ENCODE data around the gene TTLL6.

TTLL6 gene

DNA sequence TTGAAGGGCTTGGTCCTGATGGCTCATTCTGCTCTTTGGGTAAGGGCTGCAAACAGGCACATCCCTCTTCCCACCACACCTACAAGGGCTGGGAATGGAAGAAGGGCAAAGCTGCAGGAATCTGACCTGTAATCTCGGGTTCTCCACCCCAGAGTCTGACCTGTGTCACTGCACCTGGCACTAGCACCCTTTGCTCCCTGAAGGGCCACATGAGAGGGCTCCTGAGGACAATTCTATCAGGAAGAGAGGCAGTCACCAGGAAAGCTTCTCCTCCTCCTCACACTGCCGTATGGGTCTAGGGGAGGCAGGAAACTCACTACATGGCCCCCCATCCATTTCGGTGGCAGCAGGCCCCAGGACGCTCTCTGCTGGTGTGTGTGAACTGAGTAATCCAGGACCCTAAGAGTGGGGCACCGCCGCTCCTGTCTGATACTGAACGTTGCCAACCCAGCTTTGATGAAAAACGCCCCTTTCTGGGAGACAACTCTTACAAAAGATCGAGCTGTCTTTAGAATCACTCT, 26.4 kb downstream of the TTLL6 start:
- no peak overlapping the region for H3K27ac ChIP-seq (replicated peaks; ENCODE audit: low read length)
- no peak overlapping the region for H2BK12ac ChIP-seq (ENCODE audit: low read length)
- WGBS, 2 donors (ENCODE audit: extremely low coverage in 2 of 2, insufficient read length in 2 of 2, insufficient replicate concordance in 1 of 2) = no CpG with 5 or more reads among the region's 9 CpGs
- H3K4me1 ChIP-seq (ENCODE audit: control insufficient read depth in 2 of 2, insufficient read depth in 1 of 2, low read depth in 1 of 2, low read length in 2 of 2) = peaks cover 2 to 13% of the 10 kb centered on the region in 2 donors
- no peak for DNase-seq (ENCODE audit: low spot score)
- H3K9ac ChIP-seq (ENCODE audit: low read depth, low read length, poor library complexity) = no peak overlapping the region
- H2AFZ ChIP-seq (ENCODE audit: low read length) = peak overlapping the region; percentile 32
- no peak overlapping the region for H3K4me3 ChIP-seq (ENCODE audit: low read length in 2 of 2)
- H3K36me3 ChIP-seq (replicated peaks in 1 of 2; ENCODE audit: control insufficient read depth in 2 of 2, insufficient read depth in 2 of 2, low read length in 2 of 2) = no peaks in the 10 kb centered on the region
- no peak overlapping the region for H3K23ac ChIP-seq (ENCODE audit: low read depth, low read length, poor library complexity)
- no peaks in the 10 kb centered on the region for H3K9me3 ChIP-seq (replicated peaks in 1 of 2; ENCODE audit: control insufficient read depth in 2 of 2, insufficient read depth in 1 of 2, low read depth in 1 of 2, low read length in 2 of 2)
- peak overlapping the region; percentile 17 for H2AK5ac ChIP-seq (ENCODE audit: low read depth, low read length)
- peak overlapping the region; percentile 73 for H3K18ac ChIP-seq (ENCODE audit: low read length)
- no peak overlapping the region for H4K91ac ChIP-seq (ENCODE audit: low read depth, low read length, poor library complexity)
- H3K4me2 ChIP-seq (ENCODE audit: insufficient read depth, low read length, poor library complexity, severe bottlenecking) = no peak overlapping the region
- no peak overlapping the region for H2BK120ac ChIP-seq (ENCODE audit: low read depth, low read length)
- peaks cover 0 to 66% (median 0%) of the 10 kb centered on the region in 3 experiments for H3K27me3 ChIP-seq (ENCODE audit: control insufficient read depth in 3 of 3, insufficient read depth in 3 of 3, low read depth in 1 of 3, low read length in 3 of 3)
- peak overlapping the region; percentile 32 for H3K14ac ChIP-seq (ENCODE audit: low read length)
- no peak overlapping the region for H2BK5ac ChIP-seq (ENCODE audit: low read length)
- H4K8ac ChIP-seq (ENCODE audit: low read depth, low read length) = no peak overlapping the region
- no peaks in the 10 kb centered on the region for H3K79me1 ChIP-seq (ENCODE audit: low read depth, low read length)
- no peak overlapping the region for H3K4ac ChIP-seq (ENCODE audit: low read length)
- no peak overlapping the region for H2BK15ac ChIP-seq (ENCODE audit: low read length)

DNA sequence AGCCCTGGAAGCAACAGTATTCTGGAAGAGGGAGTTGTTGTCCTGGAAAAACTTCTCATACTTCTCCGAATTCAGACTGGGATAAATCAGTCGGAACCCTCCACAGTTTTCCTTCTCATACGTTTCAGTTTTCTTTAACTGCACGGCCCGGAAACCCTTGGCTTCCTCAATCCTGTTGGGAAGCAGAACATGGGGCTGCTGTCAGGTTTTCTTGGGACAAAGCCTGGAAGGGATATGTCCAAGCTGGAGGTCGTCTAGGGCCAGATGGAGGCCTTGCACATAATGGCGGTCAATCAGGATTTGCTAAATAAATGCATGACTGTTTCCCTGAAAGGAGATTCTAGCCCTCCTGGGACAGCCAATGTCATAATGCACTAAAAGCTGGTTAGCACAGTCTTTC, 29.2 kb downstream of the TTLL6 start:
- H3K23ac ChIP-seq (ENCODE audit: low read depth, low read length, poor library complexity) = no peak overlapping the region
- no peak overlapping the region for H3K18ac ChIP-seq (ENCODE audit: low read length)
- no peak overlapping the region for H3K14ac ChIP-seq (ENCODE audit: low read length)
- H4K8ac ChIP-seq (ENCODE audit: low read depth, low read length) = no peak overlapping the region
- DNase-seq (ENCODE audit: low spot score) = no peak
- no CpG with 5 or more reads among the region's 7 CpGs for WGBS, 2 donors (ENCODE audit: extremely low coverage in 2 of 2, insufficient read length in 2 of 2, insufficient replicate concordance in 1 of 2)
- no peak overlapping the region for H2BK5ac ChIP-seq (ENCODE audit: low read length)
- H3K4me2 ChIP-seq (ENCODE audit: insufficient read depth, low read length, poor library complexity, severe bottlenecking) = no peak overlapping the region
- H3K4me3 ChIP-seq (ENCODE audit: low read length in 2 of 2) = no peak overlapping the region
- no peak overlapping the region for H2AFZ ChIP-seq (ENCODE audit: low read length)
- no peak overlapping the region for H2BK15ac ChIP-seq (ENCODE audit: low read length)
- no peak overlapping the region for H3K4ac ChIP-seq (ENCODE audit: low read length)
- no peak overlapping the region for H2BK12ac ChIP-seq (ENCODE audit: low read length)
- H2AK5ac ChIP-seq (ENCODE audit: low read depth, low read length) = no peak overlapping the region
- H3K36me3 ChIP-seq (replicated peaks in 1 of 2; ENCODE audit: control insufficient read depth in 2 of 2, insufficient read depth in 2 of 2, low read length in 2 of 2) = no peaks in the 10 kb centered on the region
- H2BK120ac ChIP-seq (ENCODE audit: low read depth, low read length) = no peak overlapping the region
- no peak overlapping the region for H4K91ac ChIP-seq (ENCODE audit: low read depth, low read length, poor library complexity)
- H3K9me3 ChIP-seq (replicated peaks in 1 of 2; ENCODE audit: control insufficient read depth in 2 of 2, insufficient read depth in 1 of 2, low read depth in 1 of 2, low read length in 2 of 2) = no peaks in the 10 kb centered on the region
- H3K4me1 ChIP-seq (ENCODE audit: control insufficient read depth in 2 of 2, insufficient read depth in 1 of 2, low read depth in 1 of 2, low read length in 2 of 2) = peaks cover 2 to 5% of the 10 kb centered on the region in 2 donors
- H3K79me1 ChIP-seq (ENCODE audit: low read depth, low read length) = no peaks in the 10 kb centered on the region
- H3K27ac ChIP-seq (replicated peaks; ENCODE audit: low read length) = no peak overlapping the region
- no peak overlapping the region for H3K9ac ChIP-seq (ENCODE audit: low read depth, low read length, poor library complexity)
- peaks cover 0 to 58% (median 0%) of the 10 kb centered on the region in 3 experiments for H3K27me3 ChIP-seq (ENCODE audit: control insufficient read depth in 3 of 3, insufficient read depth in 3 of 3, low read depth in 1 of 3, low read length in 3 of 3)

DNA sequence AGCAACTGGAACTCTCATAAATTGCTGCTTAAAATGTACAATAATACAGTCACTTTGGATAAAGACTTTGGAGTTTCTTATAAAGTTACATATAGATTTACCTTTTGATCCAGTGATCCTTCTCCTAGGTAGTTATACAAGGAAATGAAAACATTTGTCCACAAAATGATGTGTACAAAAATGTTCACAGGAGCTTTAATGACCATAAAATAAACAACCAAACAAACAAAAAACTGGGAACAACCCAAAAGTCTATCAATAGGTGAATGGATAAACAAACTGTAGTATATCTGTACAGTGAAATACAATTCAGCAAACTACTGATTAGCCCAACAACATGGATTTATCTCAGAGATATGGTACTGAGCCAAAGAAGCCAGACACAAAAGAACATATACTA, 37.6 kb downstream of the TTLL6 start:
- DNase-seq (ENCODE audit: low spot score) = no peak
- no peak overlapping the region for H2BK15ac ChIP-seq (ENCODE audit: low read length)
- H4K91ac ChIP-seq (ENCODE audit: low read depth, low read length, poor library complexity) = no peak overlapping the region
- H3K9me3 ChIP-seq (replicated peaks in 1 of 2; ENCODE audit: control insufficient read depth in 2 of 2, insufficient read depth in 1 of 2, low read depth in 1 of 2, low read length in 2 of 2) = no peaks in the 10 kb centered on the region
- no peak overlapping the region for H3K4ac ChIP-seq (ENCODE audit: low read length)
- no peak overlapping the region for H3K18ac ChIP-seq (ENCODE audit: low read length)
- H2BK12ac ChIP-seq (ENCODE audit: low read length) = no peak overlapping the region
- H2BK5ac ChIP-seq (ENCODE audit: low read length) = no peak overlapping the region
- no peak overlapping the region for H2AFZ ChIP-seq (ENCODE audit: low read length)
- H3K36me3 ChIP-seq (replicated peaks in 1 of 2; ENCODE audit: control insufficient read depth in 2 of 2, insufficient read depth in 2 of 2, low read length in 2 of 2) = no peaks in the 10 kb centered on the region
- H3K4me3 ChIP-seq (ENCODE audit: low read length in 2 of 2) = no peak overlapping the region
- H4K8ac ChIP-seq (ENCODE audit: low read depth, low read length) = no peak overlapping the region
- H3K79me1 ChIP-seq (ENCODE audit: low read depth, low read length) = no peaks in the 10 kb centered on the region
- no peak overlapping the region for H3K23ac ChIP-seq (ENCODE audit: low read depth, low read length, poor library complexity)
- H3K4me1 ChIP-seq (ENCODE audit: control insufficient read depth in 2 of 2, insufficient read depth in 1 of 2, low read depth in 1 of 2, low read length in 2 of 2) = no peaks in the 10 kb centered on the region
- H3K14ac ChIP-seq (ENCODE audit: low read length) = no peak overlapping the region
- no peak overlapping the region for H2AK5ac ChIP-seq (ENCODE audit: low read depth, low read length)
- H3K9ac ChIP-seq (ENCODE audit: low read depth, low read length, poor library complexity) = no peak overlapping the region
- no peak overlapping the region for H2BK120ac ChIP-seq (ENCODE audit: low read depth, low read length)
- H3K27ac ChIP-seq (replicated peaks; ENCODE audit: low read length) = no peak overlapping the region
- H3K4me2 ChIP-seq (ENCODE audit: insufficient read depth, low read length, poor library complexity, severe bottlenecking) = no peak overlapping the region
- peaks cover 0 to 4% (median 0%) of the 10 kb centered on the region in 3 experiments for H3K27me3 ChIP-seq (ENCODE audit: control insufficient read depth in 3 of 3, insufficient read depth in 3 of 3, low read depth in 1 of 3, low read length in 3 of 3)

DNA sequence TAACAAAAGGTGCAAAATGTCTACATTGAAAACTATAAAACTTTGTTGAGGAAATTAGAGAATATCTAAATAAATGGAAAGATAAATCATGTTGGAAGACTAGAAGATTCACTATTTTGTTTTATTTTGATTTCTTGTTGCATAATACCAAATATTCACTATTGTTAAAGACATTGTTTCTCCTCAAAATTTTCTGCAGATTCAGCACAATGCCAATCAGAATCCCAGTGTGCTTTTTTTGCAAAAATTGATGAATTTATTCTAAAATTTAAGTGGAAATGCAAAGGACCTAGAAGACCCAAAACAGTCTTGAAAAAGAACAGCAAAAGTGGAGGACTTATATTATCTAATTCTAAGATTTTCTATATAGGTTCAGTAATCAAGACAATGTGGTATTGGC, 40.4 kb downstream of the TTLL6 start:
- Histone ChIP-seq H2BK15ac (ENCODE audit: low read length) (no peak overlapping the region), H3K4me1 (ENCODE audit: control insufficient read depth in 2 of 2, insufficient read depth in 1 of 2, low read depth in 1 of 2, low read length in 2 of 2) (no peaks in the 10 kb centered on the region), H3K79me1 (ENCODE audit: low read depth, low read length) (no peaks in the 10 kb centered on the region), H3K27me3 (ENCODE audit: control insufficient read depth in 3 of 3, insufficient read depth in 3 of 3, low read depth in 1 of 3, low read length in 3 of 3) (peaks cover 0 to under 1% (median 0%) of the 10 kb centered on the region in 3 experiments), H3K9ac (ENCODE audit: low read depth, low read length, poor library complexity) (no peak overlapping the region), H3K23ac (ENCODE audit: low read depth, low read length, poor library complexity) (no peak overlapping the region), H3K27ac (replicated peaks; ENCODE audit: low read length) (no peak overlapping the region), H3K4ac (ENCODE audit: low read length) (no peak overlapping the region), H2AFZ (ENCODE audit: low read length) (no peak overlapping the region), H3K4me2 (ENCODE audit: insufficient read depth, low read length, poor library complexity, severe bottlenecking) (no peak overlapping the region), H2BK5ac (ENCODE audit: low read length) (no peak overlapping the region), H3K4me3 (ENCODE audit: low read length in 2 of 2) (no peak overlapping the region), H2BK12ac (ENCODE audit: low read length) (no peak overlapping the region), H3K14ac (ENCODE audit: low read length) (no peak overlapping the region), H3K9me3 (replicated peaks in 1 of 2; ENCODE audit: control insufficient read depth in 2 of 2, insufficient read depth in 1 of 2, low read depth in 1 of 2, low read length in 2 of 2) (no peaks in the 10 kb centered on the region), H3K36me3 (replicated peaks in 1 of 2; ENCODE audit: control insufficient read depth in 2 of 2, insufficient read depth in 2 of 2, low read length in 2 of 2) (no peaks in the 10 kb centered on the region), H4K8ac (ENCODE audit: low read depth, low read length) (no peak overlapping the region), H2BK120ac (ENCODE audit: low read depth, low read length) (no peak overlapping the region), H4K91ac (ENCODE audit: low read depth, low read length, poor library complexity) (no peak overlapping the region), H3K18ac (ENCODE audit: low read length) (no peak overlapping the region), H2AK5ac (ENCODE audit: low read depth, low read length) (no peak overlapping the region)
- no peak for DNase-seq (ENCODE audit: low spot score)
